SK-N-SH (cell line): ENCODE measurements around the gene TAB2. TPM values are rescaled to one million over a fixed set of nuclear protein-coding genes. Genes with fewer than 3 reads are reported as not detected.

Experiments used
- CTCF ChIA-PET: fragments of 300-600, 350-600 bp; formaldehyde crosslinking; extraction: SDS; loops from one replicate; lab custom pipeline; 2021; lab: Yijun Ruan, JAX
- POLR2A ChIA-PET: fragments of 350-600 bp; sonication (Branson Sonifier 250); formaldehyde crosslinking; extraction: SDS; loops from one replicate; lab custom pipeline; 2020; ENCODE audit warnings: antibody characterized with exemption, inconsistent platforms; lab: Yijun Ruan, JAX
- DNase-seq: peaks from one replicate; pipeline ENCODE4 v3.0.0; 2012
- H2AFZ ChIP-seq: fragments of 200-600 bp; sonication (generic); 2 replicates; pipeline ENCODE4 v1.8.1; 2016; ENCODE audit warnings: antibody characterized with exemption, mild to moderate bottlenecking, low read depth
- H3F3A ChIP-seq: fragments of 200-600 bp; sonication (generic); replicated peaks from 2 replicates; pipeline ENCODE3; 2016; ENCODE audit warnings: antibody characterized with exemption, mild to moderate bottlenecking; ENCODE audit not compliant: insufficient read depth
- H3K27ac ChIP-seq, 2 experiments: fragments of 200-500 bp in 1 of 2; fragments of 200-600 bp in 1 of 2; sonication (Bioruptor generic) in 1 of 2; sonication (generic), shearing (Covaris generic) in 1 of 2; 2 replicates each; pipeline versions ENCODE4 v1.5.1 to v1.6.1; 2014 to 2016; ENCODE audit warnings: low read depth in 2 of 2, inconsistent platforms in 1 of 2, low read length in 1 of 2, mild to moderate bottlenecking in 1 of 2, mixed read lengths in 1 of 2
- H3K27me3 ChIP-seq: fragments of 200-600 bp; sonication (generic), shearing (Covaris generic); 2 replicates; pipeline ENCODE4 v1.6.1; 2016; ENCODE audit warnings: mixed run types; ENCODE audit not compliant: insufficient read depth
- H3K36me3 ChIP-seq, 2 experiments: fragments of 200-500 bp in 1 of 2; fragments of 200-600 bp in 1 of 2; sonication (Bioruptor generic) in 1 of 2; sonication (generic) in 1 of 2; replicated peaks in 1 of 2; 2 replicates each; pipeline versions ENCODE3 to v1.5.1; 2014 to 2016; ENCODE audit warnings: low read length in 1 of 2, mild to moderate bottlenecking in 1 of 2; ENCODE audit not compliant: insufficient read depth in 2 of 2, control insufficient read depth in 1 of 2
- H3K4me1 ChIP-seq, 2 experiments: fragments of 200-500 bp in 1 of 2; fragments of 200-600 bp in 1 of 2; sonication (Bioruptor generic) in 1 of 2; sonication (generic), shearing (Covaris generic) in 1 of 2; 2 replicates each; pipeline versions ENCODE4 v1.5.1 to v1.6.1; 2014 to 2016; ENCODE audit warnings: low read depth in 1 of 2, low read length in 1 of 2, mixed run types in 1 of 2; ENCODE audit not compliant: insufficient read depth in 2 of 2, control insufficient read depth in 1 of 2
- H3K4me2 ChIP-seq: fragments of 200-600 bp; sonication (generic), shearing (Covaris generic); 2 replicates; pipeline ENCODE4 v1.6.1; 2017; ENCODE audit warnings: mixed run types
- H3K4me3 ChIP-seq, 2 experiments: fragments of 200-500 bp in 1 of 2; fragments of 200-600 bp in 1 of 2; sonication (Bioruptor generic) in 1 of 2; sonication (generic), shearing (Covaris generic) in 1 of 2; 2 replicates each; pipeline versions ENCODE4 v1.5.1 to v1.8.1; 2014 to 2016; ENCODE audit warnings: low read depth in 2 of 2, inconsistent platforms in 1 of 2, low read length in 1 of 2, mild to moderate bottlenecking in 1 of 2, mixed read lengths in 1 of 2, moderate library complexity in 1 of 2
- H3K79me2 ChIP-seq: fragments of 200-600 bp; sonication (generic); 2 replicates; pipeline ENCODE4 v1.8.1; 2017; ENCODE audit warnings: mild to moderate bottlenecking; ENCODE audit not compliant: insufficient read depth
- H3K9ac ChIP-seq: fragments of 200-600 bp; sonication (generic); 2 replicates; pipeline ENCODE4 v1.6.1; 2017; ENCODE audit warnings: mixed run types
- H3K9me2 ChIP-seq: fragments of 200-600 bp; sonication (generic); 2 replicates; pipeline ENCODE4 v1.6.1; 2017; ENCODE audit warnings: mixed run types
- H3K9me3 ChIP-seq: fragments of 200-600 bp; sonication (generic); 2 replicates; pipeline ENCODE4 v1.6.1; 2017; ENCODE audit warnings: mixed run types, mild to moderate bottlenecking, moderate library complexity
- H4K20me1 ChIP-seq: fragments of 200-600 bp; sonication (generic); 2 replicates; pipeline ENCODE4 v1.6.1; 2017; ENCODE audit warnings: mild to moderate bottlenecking, mixed run types; ENCODE audit not compliant: insufficient read depth
- EP300 ChIP-seq, 2 experiments: IDR thresholded peaks; 2 replicates each; pipeline versions ENCODE4 v1.4.0 to v1.6.1; 2012; ENCODE audit warnings: borderline replicate concordance in 1 of 2, low read depth in 1 of 2, low read length in 1 of 2
- EZH2phosphoT487 ChIP-seq: fragments of 200-600 bp; sonication (generic); IDR thresholded peaks from 2 replicates; pipeline ENCODE4 v1.6.1; 2017; ENCODE audit warnings: low read depth, mixed run types, mild to moderate bottlenecking, antibody characterized with exemption, moderate library complexity, borderline replicate concordance
- GABPA ChIP-seq: IDR thresholded peaks from 2 replicates; pipeline ENCODE4 v1.4.0; 2012; ENCODE audit warnings: low read depth, mild to moderate bottlenecking
- GATA2 ChIP-seq: sonication (generic); formaldehyde crosslinking; IDR thresholded peaks from 2 replicates; pipeline ENCODE4 v1.5.0; 2020; ENCODE audit warnings: mild to moderate bottlenecking, missing genetic modification reagents
- IRF3 ChIP-seq: fragments of 150-350 bp; IDR thresholded peaks from 2 replicates; pipeline ENCODE4 v1.6.1; 2016; ENCODE audit warnings: mild to moderate bottlenecking, low read depth, low read length
- NFIC ChIP-seq: IDR thresholded peaks from 2 replicates; pipeline ENCODE4 v1.4.0; 2012; ENCODE audit warnings: borderline replicate concordance
- NRF1 ChIP-seq: IDR thresholded peaks from 2 replicates; pipeline ENCODE4 v1.6.1; 2012; ENCODE audit warnings: low read depth, mild to moderate bottlenecking, low read length
- POLR2AphosphoS5 ChIP-seq: IDR thresholded peaks from 2 replicates; pipeline ENCODE4 v1.6.1; 2012; ENCODE audit warnings: low read depth, low read length
- RAD21 ChIP-seq: IDR thresholded peaks from 2 replicates; pipeline ENCODE4 v1.6.1; 2012; ENCODE audit warnings: mild to moderate bottlenecking, low read length
- RXRA ChIP-seq: IDR thresholded peaks from 2 replicates; pipeline ENCODE4 v1.4.0; 2012; ENCODE audit warnings: low read depth, mild to moderate bottlenecking, borderline replicate concordance
- SMC3 ChIP-seq: IDR thresholded peaks from 2 replicates; pipeline ENCODE4 v1.6.1; 2012; ENCODE audit warnings: low read depth, low read length, improper control_type of control experiment
- YY1 ChIP-seq: IDR thresholded peaks from 2 replicates; pipeline ENCODE4 v1.4.0; 2012; ENCODE audit warnings: low read depth, mild to moderate bottlenecking
- WGBS: methylation state at CpG from one replicate; pipeline ENCODE4 v1.1.6; 2017; ENCODE audit warnings: low lambda C conversion rate; 5-methylcytosine and 5-hydroxymethylcytosine counted together
- polyA plus RNA-seq, 3 experiments: library from polyadenylated mRNA; depleted of rRNA; stranded (reverse); fragments of >200 nt; gene quantifications; 2 replicates each; pipeline ENCODE4 v1.2.3, GENCODE V29; 2012
- TF ChIP-seq, protein P1 (sequence below): IDR thresholded peaks from 2 replicates; pipeline ENCODE4; 2012
- TF ChIP-seq, protein P2 (sequence below): fragments of 150-350 bp; IDR thresholded peaks from 2 replicates; pipeline ENCODE4 v1.6.1; 2017; ENCODE audit warnings: antibody characterized with exemption, low read length, low read depth, borderline replicate concordance
- TF ChIP-seq, protein P3 (sequence below): IDR thresholded peaks from 2 replicates; pipeline ENCODE4 v1.4.0; 2012; ENCODE audit warnings: low read depth, borderline replicate concordance
- TF ChIP-seq, protein P4 (sequence below): IDR thresholded peaks from 2 replicates; pipeline ENCODE4 v1.4.0; 2012; ENCODE audit warnings: low read depth

The TAB2 gene
- polyA plus RNA-seq, 1 of the 3 experiments (the other 2 are of a cell fraction) = 24.4 TPM

GRCh38 chr6:149438855-149439254 is 121.3 kb downstream of the TAB2 start:
- WGBS = 81% methylated on average over 3 of the region's 3 CpGs
- POLR2A ChIA-PET = no interaction called here
- no peak for DNase-seq
- Histone ChIP-seq H3K4me2 (0 out of 2 replicates have a peak overlapping the region, but pooled peaks have one; percentile 38), H3F3A (no peaks in the 10 kb centered on the region), H4K20me1 (no peaks in the 10 kb centered on the region), H3K4me1 (peaks cover 0 to 3% of the 10 kb centered on the region in 2 experiments; a peak in 1 of 4 replicates), H3K9me3 (no peaks in the 10 kb centered on the region), H3K27me3 (no peaks in the 10 kb centered on the region), H3K36me3 (no peaks in the 10 kb centered on the region), H3K9ac (no peak overlapping the region), H3K9me2 (no peaks in the 10 kb centered on the region), H2AFZ (no peak overlapping the region; the same call in 1 of the 2 replicates), H3K4me3 (no peak overlapping the region), H3K79me2 (no peaks in the 10 kb centered on the region), H3K27ac (no peak overlapping the region)
- CTCF ChIA-PET = no interaction called here
- TF ChIP-seq RAD21 (no peak), EP300 (IDR thresholded peaks at IDR 0.05; ENCODE audit: borderline replicate concordance in 1 of 2, low read depth in 1 of 2, low read length in 1 of 2) (no peak), EZH2phosphoT487 (no peak), NRF1 (no peak), GATA2 (CRISPR knock-in tag) (no peak), POLR2AphosphoS5 (no peak), NFIC (no peak), SMC3 (no peak), RXRA (no peak), GABPA (no peak), IRF3 (no peak), YY1 (no peak)
- TF ChIP-seq, protein P1, sequence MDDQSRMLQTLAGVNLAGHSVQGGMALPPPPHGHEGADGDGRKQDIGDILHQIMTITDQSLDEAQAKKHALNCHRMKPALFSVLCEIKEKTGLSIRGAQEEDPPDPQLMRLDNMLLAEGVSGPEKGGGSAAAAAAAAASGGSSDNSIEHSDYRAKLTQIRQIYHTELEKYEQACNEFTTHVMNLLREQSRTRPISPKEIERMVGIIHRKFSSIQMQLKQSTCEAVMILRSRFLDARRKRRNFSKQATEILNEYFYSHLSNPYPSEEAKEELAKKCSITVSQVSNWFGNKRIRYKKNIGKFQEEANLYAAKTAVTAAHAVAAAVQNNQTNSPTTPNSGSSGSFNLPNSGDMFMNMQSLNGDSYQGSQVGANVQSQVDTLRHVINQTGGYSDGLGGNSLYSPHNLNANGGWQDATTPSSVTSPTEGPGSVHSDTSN = no peak
- TF ChIP-seq, protein P2, sequence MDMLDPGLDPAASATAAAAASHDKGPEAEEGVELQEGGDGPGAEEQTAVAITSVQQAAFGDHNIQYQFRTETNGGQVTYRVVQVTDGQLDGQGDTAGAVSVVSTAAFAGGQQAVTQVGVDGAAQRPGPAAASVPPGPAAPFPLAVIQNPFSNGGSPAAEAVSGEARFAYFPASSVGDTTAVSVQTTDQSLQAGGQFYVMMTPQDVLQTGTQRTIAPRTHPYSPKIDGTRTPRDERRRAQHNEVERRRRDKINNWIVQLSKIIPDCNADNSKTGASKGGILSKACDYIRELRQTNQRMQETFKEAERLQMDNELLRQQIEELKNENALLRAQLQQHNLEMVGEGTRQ = no peak
- TF ChIP-seq, protein P3, sequence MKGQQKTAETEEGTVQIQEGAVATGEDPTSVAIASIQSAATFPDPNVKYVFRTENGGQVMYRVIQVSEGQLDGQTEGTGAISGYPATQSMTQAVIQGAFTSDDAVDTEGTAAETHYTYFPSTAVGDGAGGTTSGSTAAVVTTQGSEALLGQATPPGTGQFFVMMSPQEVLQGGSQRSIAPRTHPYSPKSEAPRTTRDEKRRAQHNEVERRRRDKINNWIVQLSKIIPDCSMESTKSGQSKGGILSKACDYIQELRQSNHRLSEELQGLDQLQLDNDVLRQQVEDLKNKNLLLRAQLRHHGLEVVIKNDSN = no peak
- TF ChIP-seq, protein P4, sequence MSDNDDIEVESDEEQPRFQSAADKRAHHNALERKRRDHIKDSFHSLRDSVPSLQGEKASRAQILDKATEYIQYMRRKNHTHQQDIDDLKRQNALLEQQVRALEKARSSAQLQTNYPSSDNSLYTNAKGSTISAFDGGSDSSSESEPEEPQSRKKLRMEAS = no peak
